HG02981 (cell line): ENCODE measurements around the gene UNG.

Experiments
- ATAC-seq: cut with Tn5 transposase; IDR thresholded peaks from one replicate; pipeline ENCODE4 v1.9.1; 2021; ENCODE audit warnings: mild to moderate bottlenecking, moderate library complexity; ENCODE audit not compliant: unreplicated experiment

The UNG gene

DNA sequence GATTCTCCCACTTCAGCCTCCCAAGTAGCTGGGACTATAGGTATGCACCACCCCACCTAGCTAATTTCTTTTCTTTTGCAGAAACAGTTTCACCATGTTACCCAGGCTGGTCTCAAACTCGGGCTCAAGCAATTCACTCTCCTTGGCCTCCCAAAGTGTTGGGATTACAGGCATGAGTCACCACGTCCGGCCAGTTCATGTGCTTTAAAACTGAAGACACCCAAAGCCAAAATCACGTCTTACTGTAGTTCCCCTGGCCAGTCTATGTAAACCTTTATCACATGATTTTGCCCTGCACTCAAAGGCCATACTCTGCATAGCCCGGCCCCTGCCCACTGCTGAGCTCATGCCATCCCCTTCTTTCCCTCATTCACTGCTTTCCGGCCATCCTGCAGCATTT is 8.6 kb upstream of the UNG start:
- ATAC-seq: no peak

DNA sequence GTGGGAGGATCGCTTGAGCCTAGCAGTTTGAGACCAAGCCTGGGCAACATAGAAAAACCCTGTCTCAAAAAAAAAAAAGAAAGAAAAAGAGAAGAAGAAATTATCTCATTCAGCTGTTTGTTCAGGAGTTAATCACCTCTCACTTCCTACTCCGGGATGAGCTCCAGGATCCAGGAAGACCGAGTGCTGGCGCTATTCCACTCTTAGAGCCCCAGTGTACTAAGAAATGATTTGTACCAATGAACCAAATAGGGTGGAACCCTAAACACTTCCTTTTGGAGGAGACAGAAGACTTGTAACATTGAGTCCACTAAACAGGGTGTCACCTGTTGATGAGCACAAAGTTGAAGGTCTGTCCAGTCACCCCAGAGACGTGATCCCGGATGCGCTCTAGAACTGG is 7.7 kb upstream of the UNG start:
- ATAC-seq: no peak

- no peak for ATAC-seq
These were observed 4.8 kb upstream of the UNG start for GRCh38 chr12:109092497-109093021.

DNA sequence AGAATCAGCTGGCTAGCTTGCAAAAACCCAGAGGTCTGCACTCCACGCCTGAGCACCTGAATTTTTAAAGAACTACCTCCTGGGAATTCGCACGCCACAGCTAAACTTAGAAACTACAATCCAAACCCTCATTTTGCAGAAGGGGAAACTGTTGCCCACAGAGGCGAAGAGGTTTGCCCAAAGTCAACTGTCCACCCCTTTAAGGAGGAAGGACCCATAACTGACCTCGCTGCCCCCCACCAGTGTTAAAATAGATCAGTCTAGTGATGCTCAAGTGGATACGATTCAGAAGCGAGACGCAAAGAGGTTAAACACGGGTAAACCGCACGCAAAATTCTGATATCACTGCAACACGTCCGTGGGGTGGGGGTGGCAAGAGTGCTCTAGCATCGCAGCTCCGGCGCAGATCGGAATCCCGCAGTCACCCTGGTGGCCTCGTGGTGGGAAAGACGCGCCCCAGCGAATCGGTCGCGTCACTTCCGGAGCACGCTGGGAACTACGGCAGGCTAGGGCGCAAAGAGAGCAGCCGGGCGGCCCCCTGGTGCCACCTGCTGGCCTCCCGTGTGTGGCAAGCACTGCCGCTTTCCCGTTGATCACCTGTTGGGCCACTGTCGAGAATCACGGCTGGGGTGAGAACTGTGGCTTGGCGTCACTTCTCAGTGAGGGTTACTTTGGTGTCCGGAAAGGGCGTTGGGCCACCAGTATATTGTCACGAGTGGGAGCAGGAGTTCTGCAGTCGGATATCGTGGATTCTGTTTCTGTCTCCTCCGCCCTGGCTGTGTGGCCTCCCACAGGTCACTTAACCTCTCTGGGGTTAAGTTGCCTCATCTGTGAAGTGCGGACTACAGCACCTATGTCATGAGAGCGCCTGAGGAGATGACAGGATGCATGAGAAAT is 4.1 kb upstream of the UNG start, which contains the start of gene ALKBH2:
Gene ALKBH2 (minus strand): TSS at position 451 of the 897 bp plus-strand sequence. CDS start 686 bp downstream, outside the sequence.
- ATAC-seq: peak; percentile 62

GRCh38 chr12:109097140-109097434 is 310 bp upstream of the UNG start:
- no peak for ATAC-seq

DNA sequence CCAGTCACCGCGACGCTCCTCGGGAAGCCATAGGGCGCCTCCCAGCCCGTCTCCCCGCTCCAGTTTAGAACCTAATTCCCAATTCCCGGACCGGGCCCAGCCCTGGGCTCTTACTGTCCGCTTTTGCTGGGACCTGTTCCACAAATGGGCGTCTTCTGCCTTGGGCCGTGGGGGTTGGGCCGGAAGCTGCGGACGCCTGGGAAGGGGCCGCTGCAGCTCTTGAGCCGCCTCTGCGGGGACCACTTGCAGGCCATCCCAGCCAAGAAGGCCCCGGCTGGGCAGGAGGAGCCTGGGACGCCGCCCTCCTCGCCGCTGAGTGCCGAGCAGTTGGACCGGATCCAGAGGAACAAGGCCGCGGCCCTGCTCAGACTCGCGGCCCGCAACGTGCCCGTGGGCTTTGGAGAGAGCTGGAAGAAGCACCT is 797 bp downstream of the UNG start:
- ATAC-seq: peak; percentile 14

DNA sequence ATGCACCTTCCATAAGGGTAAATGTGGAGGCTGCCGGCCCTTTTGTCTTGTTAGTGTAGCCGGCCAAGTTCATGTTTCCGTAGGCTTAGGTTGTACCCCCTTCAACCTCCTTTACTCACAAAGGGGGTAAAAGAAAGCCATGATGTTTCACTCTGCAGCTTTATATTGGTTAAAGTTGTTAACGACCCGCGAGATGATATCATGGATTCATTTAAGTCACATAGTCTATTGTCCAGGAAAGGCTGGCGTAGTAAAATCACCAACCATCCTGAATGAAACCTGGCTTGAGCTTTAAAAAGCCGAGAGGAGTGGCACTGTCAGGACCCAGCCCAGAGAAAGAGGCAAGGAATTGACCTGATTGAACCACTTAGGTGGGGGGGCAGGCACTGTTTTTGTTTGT is 1.3 kb downstream of the UNG start:
- ATAC-seq: no peak

GRCh38 chr12:109099431-109100020 is 2.1 kb downstream of the UNG start:
- no peak for ATAC-seq

DNA sequence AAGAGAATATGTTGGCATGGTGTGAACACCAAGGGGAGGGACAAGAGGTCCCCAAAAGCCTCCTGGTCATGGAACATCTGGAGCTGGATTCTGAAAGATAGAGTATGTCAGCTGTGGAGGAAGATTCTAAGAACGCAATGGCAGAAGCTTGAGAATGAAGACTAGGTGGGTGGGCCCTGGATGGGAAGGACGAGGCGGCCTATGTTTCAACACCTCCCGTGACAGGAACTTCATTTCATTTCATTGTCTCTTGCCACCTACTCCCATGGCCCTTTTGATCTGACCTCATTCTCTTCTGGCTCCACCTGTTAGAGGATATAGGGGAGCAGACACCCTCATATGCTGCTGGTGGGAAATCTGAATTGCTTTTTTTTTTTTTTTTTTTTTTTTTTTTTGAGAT is 3.3 kb downstream of the UNG start:
- no peak for ATAC-seq

DNA sequence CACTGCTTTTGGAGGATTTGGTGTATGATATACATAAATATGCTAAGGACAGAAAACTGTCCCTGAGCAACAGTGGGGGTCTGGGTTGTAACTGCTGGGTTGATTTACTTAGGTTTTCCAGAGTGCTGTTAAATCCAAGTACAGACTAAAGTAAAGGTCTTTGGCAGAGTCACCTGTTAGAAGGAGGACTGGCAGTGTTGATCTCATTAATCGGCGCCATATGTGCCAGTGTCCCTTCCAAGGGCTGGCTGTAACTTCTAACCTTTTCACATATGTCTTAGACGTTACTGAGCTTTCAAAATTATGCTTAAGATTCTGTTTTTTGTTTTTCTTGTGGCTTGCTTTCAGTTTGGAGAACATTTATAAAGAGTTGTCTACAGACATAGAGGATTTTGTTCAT is 5.1 kb downstream of the UNG start:
- no peak for ATAC-seq

DNA sequence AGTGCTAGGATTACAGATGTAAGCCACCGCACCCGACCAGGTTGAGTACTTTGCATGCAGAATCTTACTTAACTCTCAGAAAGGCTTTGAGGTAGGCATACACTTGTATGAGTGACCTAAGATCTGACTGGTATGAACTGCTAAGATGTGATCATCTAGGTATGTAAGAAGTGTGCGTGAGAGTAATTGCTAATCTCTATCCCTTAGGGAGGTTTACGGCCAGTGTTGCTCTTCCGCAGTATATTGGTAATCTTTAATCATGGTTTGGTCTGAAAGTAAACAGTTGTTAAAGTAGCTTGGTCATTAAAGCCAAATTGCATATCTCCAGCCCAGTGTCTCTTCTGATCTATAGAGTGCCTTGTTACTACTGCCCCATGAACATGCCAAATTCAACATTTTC is 7.8 kb downstream of the UNG start:
- ATAC-seq: no peak

GRCh38 chr12:109109746-109110350 is 12.5 kb downstream of the UNG start:
- no peak for ATAC-seq

GRCh38 chr12:109110988-109111495 is 13.6 kb downstream of the UNG start:
- no peak for ATAC-seq

- ATAC-seq: no peak
These were observed 15.5 kb downstream of the UNG start for GRCh38 chr12:109112720-109113465.

DNA sequence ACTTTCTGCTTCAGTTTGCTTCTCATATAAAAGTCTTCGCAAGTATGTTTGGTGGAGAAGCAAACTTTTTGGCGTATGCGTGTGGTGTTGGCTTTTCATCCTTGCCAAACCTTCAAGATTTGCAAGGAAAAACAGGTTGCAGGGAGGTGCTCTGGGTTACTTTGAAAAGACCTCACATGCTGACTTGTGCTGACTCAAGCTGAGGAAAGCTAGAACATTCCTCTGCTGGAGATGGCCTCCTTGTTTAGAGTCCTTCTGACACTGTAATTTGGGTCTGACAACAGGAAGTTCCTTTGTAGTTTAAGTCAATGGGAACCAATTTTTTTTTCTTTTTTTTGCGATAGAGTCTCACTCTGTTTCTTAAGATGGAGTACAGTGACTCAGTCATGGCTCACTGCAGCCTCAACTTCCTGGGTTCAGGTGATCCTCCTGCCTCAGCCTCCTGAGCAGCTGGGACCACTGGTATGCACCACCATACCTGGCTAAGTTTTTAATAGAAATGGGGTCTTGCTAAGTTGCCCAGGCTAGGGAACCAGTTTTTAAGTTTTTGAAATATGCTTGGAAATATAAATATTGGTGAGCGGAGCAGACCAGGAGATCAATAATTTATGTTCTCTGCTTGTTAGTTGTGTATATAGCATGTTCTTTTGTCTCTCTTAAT is 16.4 kb downstream of the UNG start:
- ATAC-seq: no peak

- no peak for ATAC-seq
These were observed 17.2 kb downstream of the UNG start for GRCh38 chr12:109114644-109115043.

DNA sequence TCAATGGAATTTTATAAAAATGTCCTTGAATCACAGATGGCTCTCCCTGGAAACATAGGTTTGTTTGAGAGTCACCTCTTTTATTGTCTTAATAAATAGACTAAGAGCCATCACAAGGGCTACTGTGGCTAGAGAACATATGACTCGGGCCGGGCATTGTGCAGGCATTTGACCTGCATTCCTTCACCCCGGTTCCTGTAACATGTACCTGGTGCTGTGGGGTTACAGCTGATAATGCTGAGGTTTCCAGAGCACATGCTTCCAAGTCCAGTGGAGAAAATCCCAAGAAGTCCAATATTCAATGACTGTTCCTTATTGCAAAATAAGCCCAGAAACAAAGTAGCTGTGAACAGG is 18.0 kb downstream of the UNG start:
- no peak for ATAC-seq

- ATAC-seq: no peak
These were observed 18.6 kb downstream of the UNG start, which contains the start of gene ACACB for GRCh38 chr12:109115758-109116610. Gene ACACB (plus strand): TSS chr12:109116587. CDS start chr12:109139406, 22,819 bp downstream.

DNA sequence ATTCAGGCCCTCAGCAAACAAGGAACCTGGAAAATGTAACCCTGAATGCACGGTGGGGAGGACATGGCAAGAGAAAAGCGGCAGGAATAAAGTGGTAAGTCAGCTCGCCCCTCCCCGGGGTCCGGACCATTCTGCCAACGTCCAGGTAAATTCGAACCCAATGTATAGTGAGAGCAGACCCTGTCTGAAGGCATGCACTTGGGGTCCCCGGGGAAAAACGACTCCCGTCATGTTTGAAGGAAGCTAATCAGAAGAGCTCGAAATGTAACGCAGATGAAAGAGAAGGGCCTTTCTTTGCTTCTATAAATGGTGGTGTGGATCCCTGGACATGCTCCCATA is 19.2 kb downstream of the UNG start:
- ATAC-seq: no peak

- no peak for ATAC-seq
These were observed 22.7 kb downstream of the UNG start for GRCh38 chr12:109120095-109120494.
